IPS-NIHi11 (cell line): Measurements from ENCODE around the gene MAP3K15.

Source experiments
- DNase-seq: peaks from one replicate; pipeline ENCODE4 v3.0.0; 2012; ENCODE audit warnings: mixed read lengths, low spot score

Gene MAP3K15

GRCh38 chrX:19392703-19393102, 122.6 kb downstream of the MAP3K15 start:
- no peak for DNase-seq

- DNase-seq = no peak
Measured at GRCh38 chrX:19392078-19392477, 123.2 kb downstream of the MAP3K15 start.

GRCh38 chrX:19389227-19389845, 126.0 kb downstream of the MAP3K15 start:
- no peak for DNase-seq

- DNase-seq = no peak
Measured at GRCh38 chrX:19388741-19389140, 126.6 kb downstream of the MAP3K15 start.

GRCh38 chrX:19388064-19388679, 127.1 kb downstream of the MAP3K15 start:
- DNase-seq = no peak

GRCh38 chrX:19386679-19387078, 128.6 kb downstream of the MAP3K15 start:
- no peak for DNase-seq

GRCh38 chrX:19382555-19383145, 132.7 kb downstream of the MAP3K15 start:
- peak; percentile 57 for DNase-seq

GRCh38 chrX:19381326-19381725, 134.0 kb downstream of the MAP3K15 start:
- DNase-seq = no peak

GRCh38 chrX:19377799-19378198, 137.5 kb downstream of the MAP3K15 start:
- no peak for DNase-seq

- no peak for DNase-seq
Measured at GRCh38 chrX:19375546-19375945, 139.8 kb downstream of the MAP3K15 start.

- no peak for DNase-seq
Measured at GRCh38 chrX:19373351-19373891, 141.9 kb downstream of the MAP3K15 start.

GRCh38 chrX:19372547-19373331, 142.6 kb downstream of the MAP3K15 start:
- DNase-seq = peak; percentile 56

- peak; percentile 69 for DNase-seq
Measured at GRCh38 chrX:19372170-19372546, 143.2 kb downstream of the MAP3K15 start.

GRCh38 chrX:19370061-19370460, 145.2 kb downstream of the MAP3K15 start:
- DNase-seq = no peak

- no peak for DNase-seq
Measured at GRCh38 chrX:19368576-19368975, 146.7 kb downstream of the MAP3K15 start.

- no peak for DNase-seq
Measured at GRCh38 chrX:19361701-19362100, 153.6 kb downstream of the MAP3K15 start.

GRCh38 chrX:19360903-19361302, 154.4 kb downstream of the MAP3K15 start:
- DNase-seq = no peak

- DNase-seq = no peak
Measured at GRCh38 chrX:19358521-19358920, 156.8 kb downstream of the MAP3K15 start.

GRCh38 chrX:19354625-19355024, 160.7 kb downstream of the MAP3K15 start:
- no peak for DNase-seq

GRCh38 chrX:19350941-19351384, 164.3 kb downstream of the MAP3K15 start:
- no peak for DNase-seq

- no peak for DNase-seq
Measured at GRCh38 chrX:19349264-19349663, 166.0 kb downstream of the MAP3K15 start.

GRCh38 chrX:19347916-19348315, 167.4 kb downstream of the MAP3K15 start:
- no peak for DNase-seq

GRCh38 chrX:19344661-19345060, 170.6 kb downstream of the MAP3K15 start:
- DNase-seq = no peak
